T-helper 2 cell (primary cell): ENCODE measurements around the gene SPEN.
"Not testable (repeated sequence)": the region's sequence is repeated elsewhere in the genome, so short reads cannot be mapped to it uniquely, and the experiment has no call there.

Source experiments
- DNase-seq, 5 experiments: peaks; one replicate each; pipeline versions ENCODE4 v3.0.0 to v3.0.0-alpha.2; 2012 to 2022
- total RNA-seq, 2 donors: gene quantifications; one replicate each; lab custom pipeline; 2026; lab: John Stamatoyannopoulos, UW

The SPEN gene
- total RNA-seq, result 127 to 151 reads per million in 2 donors

DNA sequence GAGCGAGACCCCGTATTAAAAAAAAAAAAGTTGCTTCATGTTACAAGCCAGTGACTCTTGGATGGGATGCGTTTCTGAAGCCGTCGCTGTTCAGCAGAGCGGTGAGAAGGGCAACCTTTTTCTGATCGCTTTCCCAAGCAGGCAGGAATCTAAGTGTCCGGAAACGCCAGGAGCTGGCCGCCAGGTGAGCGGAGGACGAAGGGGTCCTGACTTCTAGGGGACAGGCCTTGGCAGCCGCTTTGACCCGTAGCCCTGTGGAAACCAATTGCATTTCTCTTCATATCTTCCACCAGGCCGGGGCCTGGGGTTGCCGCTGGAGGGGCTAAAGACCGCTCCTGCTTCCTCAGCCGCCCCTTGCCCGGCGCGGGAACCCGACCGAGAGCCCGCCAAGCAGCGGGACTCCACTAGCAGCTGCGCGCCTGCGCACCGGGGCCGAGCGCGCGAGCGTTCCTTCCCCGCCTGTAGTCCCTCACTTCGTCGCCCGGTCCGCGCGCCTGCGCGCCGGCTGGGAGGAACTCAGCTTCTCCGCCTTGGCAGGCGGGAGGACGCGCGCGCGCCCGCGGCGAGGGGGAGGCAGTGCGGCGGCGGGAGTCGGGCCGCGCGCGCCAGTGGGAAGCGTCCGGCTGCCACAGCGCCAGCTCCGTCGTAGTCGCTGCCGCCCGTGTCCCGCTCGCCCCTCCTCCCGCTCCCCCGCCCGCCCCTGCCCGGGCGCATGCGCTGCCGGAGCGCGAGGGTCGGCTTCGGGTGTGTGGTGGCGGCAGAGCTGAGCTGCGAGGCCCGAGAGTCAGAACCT, at the start of gene SPEN:
SPEN (plus strand) TSS at position 608 of the 793 bp plus-strand sequence. CDS start 361 bp downstream, outside the sequence.
- peak; percentile 96 to 99 (median 98) for DNase-seq

GRCh38 chr1:15799004-15799867, 48.3 kb upstream of the SPEN start:
- no peak for DNase-seq

DNA sequence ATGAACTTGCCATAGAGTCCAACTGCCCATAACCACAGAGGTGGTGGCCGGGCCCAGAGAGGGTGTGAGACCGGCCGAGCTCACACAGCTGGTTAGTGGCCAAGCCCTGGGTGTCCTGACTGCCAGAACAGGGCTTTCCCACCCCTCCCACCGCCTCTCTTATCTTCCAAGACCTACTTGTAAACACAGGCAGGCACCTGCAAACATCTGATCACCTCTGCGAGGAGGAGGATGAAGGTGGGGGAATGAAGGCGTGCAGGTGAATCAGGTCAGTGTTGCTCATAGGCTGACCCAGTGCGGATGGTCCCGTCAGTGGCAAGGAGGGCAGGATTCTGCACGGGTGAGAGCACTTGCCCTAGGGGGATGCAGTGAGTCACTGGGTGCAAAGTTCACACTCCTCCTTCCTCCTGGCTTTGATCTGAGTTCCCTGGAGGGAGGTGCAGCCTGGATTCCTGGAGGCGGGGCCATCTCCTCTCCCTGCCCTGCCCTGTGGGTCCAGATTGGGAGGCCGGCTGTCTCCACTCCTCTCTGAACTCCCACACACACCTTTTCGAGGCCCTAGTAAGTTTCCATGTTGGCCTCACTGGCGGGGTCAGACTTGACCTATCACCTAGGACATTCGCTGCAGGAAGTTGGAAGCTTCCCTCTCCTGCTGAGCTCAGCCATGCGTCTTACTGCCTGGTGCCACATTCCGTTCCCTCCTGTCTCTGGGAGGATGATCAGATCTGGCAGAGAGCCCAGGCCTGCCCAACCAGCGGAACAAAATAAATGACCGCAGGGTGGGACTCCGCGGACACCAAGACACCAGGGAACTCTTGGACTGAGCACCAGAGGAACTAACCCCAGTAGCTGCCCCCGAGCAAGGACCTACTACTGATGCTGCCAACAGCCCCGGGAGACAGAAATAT, 47.3 kb upstream of the SPEN start:
- no peak for DNase-seq

DNA sequence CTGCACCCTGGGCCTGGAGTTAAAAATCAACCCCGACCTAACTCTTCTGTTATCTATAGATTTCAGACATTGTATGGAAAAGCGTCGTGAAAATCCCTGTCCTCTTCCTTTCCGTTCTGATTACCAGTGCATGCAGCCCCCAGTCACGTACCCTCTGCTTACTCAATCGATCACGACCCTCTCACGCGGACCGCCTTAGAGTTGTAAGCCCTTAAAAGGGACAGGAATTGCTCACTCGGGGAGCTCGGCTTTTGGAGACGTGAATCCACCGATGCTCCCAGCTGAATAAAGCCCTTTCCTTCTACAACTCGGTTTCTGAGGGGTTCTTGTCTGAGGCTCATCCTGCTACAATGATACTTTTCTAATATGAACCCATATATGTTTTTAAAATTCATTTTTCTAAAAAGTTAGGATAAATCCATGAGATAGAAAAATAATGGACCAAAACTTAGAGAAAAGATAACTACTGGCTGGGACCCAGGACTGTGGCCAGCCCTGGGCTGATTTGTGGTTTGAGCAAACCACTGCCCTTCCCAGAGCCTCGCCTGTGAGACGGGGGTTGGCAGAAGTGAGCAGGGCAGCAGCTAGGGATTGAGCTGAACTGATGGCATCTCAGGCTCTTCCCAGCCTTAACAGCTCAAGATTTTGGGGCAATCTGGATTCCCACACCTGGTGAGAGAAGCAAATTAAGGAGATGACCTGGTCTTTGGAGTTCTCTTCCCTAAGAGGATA, 45.1 kb upstream of the SPEN start:
- DNase-seq, result no peak

- DNase-seq, result peak in 1 of 5 experiments; percentile 18
Measured at GRCh38 chr1:15803380-15803779, 44.1 kb upstream of the SPEN start.

GRCh38 chr1:15804060-15804459, 43.4 kb upstream of the SPEN start:
- DNase-seq, result no peak

DNA sequence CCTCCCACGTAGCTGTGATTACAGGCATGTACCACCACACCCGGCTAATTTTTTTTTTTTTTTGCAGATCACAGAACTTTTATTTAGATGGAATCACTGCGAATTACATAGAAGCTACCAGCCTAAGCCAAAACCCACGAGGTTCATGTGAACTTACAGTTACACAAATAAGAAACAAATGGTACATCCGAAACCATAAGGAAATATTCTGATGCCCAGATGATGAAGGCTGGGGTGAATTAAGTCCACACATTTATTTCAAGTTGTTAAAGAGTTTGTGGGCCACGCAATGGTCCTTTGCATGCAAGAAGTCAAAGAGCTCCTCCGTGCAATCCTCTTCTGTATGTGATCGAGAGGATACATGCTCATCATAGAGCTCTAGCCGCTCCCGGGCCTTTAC, 40.4 kb upstream of the SPEN start:
- DNase-seq, result no peak

DNA sequence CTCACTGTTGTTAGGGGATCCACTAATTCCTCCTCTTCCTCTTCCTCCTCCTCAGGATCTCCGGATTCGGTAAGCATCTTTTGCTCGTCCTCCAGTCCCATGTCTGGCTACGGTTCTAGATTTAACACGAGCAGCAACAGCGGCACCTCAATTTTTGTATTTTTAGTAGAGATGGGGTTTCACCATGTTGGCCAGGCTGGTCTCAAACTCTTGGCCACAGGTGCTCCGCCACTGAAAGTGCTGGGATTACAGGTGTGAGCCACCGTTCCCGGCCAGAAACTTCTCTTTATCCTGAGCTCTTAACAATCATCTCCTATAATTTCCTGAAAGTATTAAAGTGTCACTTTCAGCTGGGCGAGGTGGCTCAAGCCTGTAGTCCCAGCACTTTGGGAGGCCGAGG, 40.0 kb upstream of the SPEN start, which contains the start of gene UQCRHL:
UQCRHL (minus strand) TSS at position 101 of the 400 bp plus-strand sequence; CDS start at position 101, 0 bp downstream.
- not testable (repeated sequence) for DNase-seq

- DNase-seq, result no peak
Measured at GRCh38 chr1:15808955-15809354, 38.6 kb upstream of the SPEN start.

DNA sequence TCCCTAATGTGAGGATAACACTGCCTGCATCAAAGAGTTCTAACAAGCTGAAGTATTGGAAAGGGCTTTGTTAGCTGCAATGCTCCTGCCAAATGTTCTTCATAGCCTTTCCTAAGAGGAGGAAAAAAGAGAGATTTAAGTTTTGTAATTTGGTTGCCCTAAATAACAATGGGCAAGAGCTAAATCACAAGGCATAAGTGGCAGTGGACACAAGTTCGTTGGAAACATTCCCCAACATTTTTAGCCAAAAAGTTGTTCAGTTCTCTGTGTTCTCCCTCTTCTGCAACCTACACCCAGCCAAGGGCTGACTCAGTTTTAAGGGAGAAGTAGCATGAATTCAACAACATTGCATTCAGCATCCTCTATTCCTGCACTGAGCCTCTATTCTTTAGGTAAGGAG, 37.4 kb upstream of the SPEN start:
- no peak for DNase-seq

DNA sequence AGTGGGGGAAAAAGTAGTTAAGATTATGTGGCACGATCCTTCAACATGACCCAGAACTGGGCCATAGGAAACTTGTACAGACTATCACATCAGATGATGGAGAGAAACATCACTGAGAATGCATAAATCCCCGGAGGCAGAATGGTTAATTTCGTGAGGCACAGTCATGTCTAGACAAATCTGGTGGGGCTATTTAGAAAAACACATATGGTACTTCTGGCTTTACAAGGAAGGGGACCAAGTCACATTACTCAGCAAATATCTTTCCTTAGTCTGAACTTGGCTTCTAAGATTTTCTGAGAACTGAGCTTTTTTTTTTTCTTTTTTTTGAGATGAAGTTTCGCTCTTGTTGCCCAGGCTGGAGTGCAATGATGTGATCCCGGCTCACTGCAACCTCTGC, 30.8 kb upstream of the SPEN start:
- no peak for DNase-seq

DNA sequence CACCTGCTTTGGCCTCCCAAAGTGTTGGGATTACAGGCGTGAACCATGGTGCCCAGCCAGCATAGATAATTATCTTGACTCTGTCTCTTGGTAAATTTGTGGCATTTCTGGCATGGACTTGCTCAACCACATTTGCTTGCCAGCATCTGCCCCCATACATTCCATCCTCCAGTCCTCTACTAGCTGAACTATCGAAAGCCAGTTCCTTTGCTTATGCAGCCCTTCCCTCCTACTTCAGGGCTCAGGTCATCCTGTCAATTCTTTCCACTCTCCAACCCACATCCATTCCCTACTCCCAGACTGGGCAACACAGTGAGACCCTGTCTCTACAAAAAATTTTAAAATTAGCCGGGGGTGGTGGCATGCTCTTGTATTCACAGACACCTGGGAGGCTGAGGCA, 27.0 kb upstream of the SPEN start:
- no peak for DNase-seq

DNA sequence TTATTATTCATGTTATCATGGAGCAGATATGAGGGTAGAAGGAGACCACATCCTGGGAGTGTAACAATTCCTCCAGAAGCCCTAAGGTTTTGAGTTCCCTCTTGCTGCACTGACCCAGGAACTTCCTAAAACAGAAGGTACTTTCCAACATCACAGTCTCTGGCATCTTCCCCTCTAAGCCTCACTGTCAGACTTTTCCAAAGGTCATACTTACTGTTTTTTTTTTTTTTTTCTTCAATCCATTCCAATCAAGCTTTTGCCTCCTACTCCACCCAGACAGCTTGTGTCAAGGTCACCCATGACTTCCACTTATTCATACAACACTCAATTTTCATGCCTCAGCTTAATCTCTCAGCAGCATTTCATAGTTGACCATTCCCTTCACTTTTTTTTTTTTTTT, 21.7 kb upstream of the SPEN start:
- DNase-seq, result no peak

GRCh38 chr1:15826810-15827507, 20.5 kb upstream of the SPEN start:
- DNase-seq, result no peak

DNA sequence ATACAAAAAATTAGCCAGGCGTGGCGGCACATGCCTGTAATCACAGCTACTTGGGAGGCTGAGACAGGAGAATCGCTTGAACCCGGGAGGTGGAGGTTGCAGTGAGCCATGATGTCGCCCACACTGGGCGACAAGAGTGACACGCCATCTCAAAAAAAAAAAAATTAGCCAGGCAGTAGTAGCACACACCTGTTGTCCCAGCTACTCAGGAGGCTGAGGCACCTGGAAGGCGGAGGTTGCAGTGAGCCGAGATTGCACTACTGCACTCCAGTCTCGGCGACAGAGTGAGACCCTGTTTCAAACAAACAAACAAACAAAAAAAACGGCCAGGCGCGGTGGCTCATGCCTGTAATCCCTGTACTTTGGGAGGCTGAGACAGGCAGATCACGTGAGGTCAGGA, 19.9 kb upstream of the SPEN start:
- DNase-seq, result not testable (repeated sequence)

- DNase-seq, result not testable (repeated sequence)
Measured at GRCh38 chr1:15828931-15829330, 18.6 kb upstream of the SPEN start.

GRCh38 chr1:15830258-15830657, 17.2 kb upstream of the SPEN start:
- no peak for DNase-seq

DNA sequence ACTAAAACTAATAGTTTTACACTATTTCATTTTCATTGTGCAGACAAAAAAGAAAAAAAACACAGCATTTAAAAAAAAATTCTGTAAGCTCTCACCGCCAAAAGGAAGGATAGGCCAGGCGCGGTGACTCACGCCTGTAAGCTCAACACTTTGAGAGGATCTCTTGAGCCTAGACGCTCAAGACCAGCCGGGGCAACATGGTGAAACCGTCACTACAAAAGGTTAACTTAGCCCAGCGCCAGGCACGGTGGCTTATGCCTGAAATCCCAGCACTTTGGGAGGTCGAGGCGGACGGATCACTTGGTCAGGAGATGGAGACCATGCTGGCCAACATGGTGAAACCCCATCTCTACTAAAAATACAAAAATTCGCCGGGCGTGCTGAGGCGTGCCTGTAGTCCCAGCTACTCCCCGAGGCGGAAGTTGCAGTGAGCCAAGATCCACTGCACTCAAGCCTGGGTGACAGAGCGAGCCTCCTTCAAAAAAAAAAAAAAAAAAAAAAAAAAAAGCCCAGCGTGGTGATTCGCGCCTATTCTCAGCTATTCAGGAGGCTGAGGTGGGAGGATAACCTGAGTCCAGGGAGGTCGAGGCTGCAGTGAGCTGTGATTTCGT, 14.3 kb upstream of the SPEN start:
- peak in 4 of 5 experiments; percentile 26 to 88 (median 48) for DNase-seq

- DNase-seq, result no peak
Measured at GRCh38 chr1:15833842-15834405, 13.6 kb upstream of the SPEN start.
